Sigmoid colon (tissue), 4 donors: ENCODE data around the gene PPP1R26.

Source experiments
- POLR2A ChIP-seq, 2 donors: fragments of 450-650 bp; IDR thresholded peaks; one replicate each; pipeline ENCODE4 v1.6.1; 2016; ENCODE audit warnings: antibody characterized with exemption in 2 of 2, mild to moderate bottlenecking in 2 of 2, moderate library complexity in 2 of 2
- POLR2AphosphoS5 ChIP-seq, 4 donors: sonication (generic); formaldehyde crosslinking; IDR thresholded peaks; one replicate each; pipeline ENCODE4 v1.6.1; 2017; ENCODE audit warnings: antibody characterized with exemption in 4 of 4
- TF ChIP-seq, protein P1 (sequence below), 4 experiments: fragments of 450-650 bp in 3 of 4; fragments of 200-600 bp in 1 of 4; IDR thresholded peaks; one replicate each; pipeline ENCODE4 v1.5.1; 2016 to 2019; ENCODE audit warnings: antibody characterized with exemption in 4 of 4, mild to moderate bottlenecking in 3 of 4, moderate library complexity in 2 of 4

GRCh38 chr9:135491764-135492163 is 12.2 kb downstream of the PPP1R26 start:
- TF ChIP-seq, protein P1, sequence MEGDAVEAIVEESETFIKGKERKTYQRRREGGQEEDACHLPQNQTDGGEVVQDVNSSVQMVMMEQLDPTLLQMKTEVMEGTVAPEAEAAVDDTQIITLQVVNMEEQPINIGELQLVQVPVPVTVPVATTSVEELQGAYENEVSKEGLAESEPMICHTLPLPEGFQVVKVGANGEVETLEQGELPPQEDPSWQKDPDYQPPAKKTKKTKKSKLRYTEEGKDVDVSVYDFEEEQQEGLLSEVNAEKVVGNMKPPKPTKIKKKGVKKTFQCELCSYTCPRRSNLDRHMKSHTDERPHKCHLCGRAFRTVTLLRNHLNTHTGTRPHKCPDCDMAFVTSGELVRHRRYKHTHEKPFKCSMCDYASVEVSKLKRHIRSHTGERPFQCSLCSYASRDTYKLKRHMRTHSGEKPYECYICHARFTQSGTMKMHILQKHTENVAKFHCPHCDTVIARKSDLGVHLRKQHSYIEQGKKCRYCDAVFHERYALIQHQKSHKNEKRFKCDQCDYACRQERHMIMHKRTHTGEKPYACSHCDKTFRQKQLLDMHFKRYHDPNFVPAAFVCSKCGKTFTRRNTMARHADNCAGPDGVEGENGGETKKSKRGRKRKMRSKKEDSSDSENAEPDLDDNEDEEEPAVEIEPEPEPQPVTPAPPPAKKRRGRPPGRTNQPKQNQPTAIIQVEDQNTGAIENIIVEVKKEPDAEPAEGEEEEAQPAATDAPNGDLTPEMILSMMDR (IDR thresholded peaks at IDR 0.05): no peak
- TF ChIP-seq POLR2AphosphoS5 (IDR thresholded peaks at IDR 0.05): no peak
- TF ChIP-seq POLR2A (IDR thresholded peaks at IDR 0.05): no peak
